Memory B cell (primary cell): ENCODE results near the gene OR51G1.
"Not testable (repeated sequence)": the region's sequence is repeated elsewhere in the genome, so short reads cannot be mapped to it uniquely, and the experiment has no call there.

Source experiments
- ATAC-seq: fragments of 150-1000 bp; cut with Tn5 transposase; 2 replicates; pipeline ENCODE4 v1.10.0; 2021; ENCODE audit warnings: low read depth, mild to moderate bottlenecking, moderate library complexity
- DNase-seq, 2 donors: peaks; one replicate each; pipeline ENCODE4 v3.0.0; 2022; ENCODE audit warnings: low spot score in 2 of 2
- H3K27ac Mint-ChIP-seq: one replicate; pipeline ENCODE4 v1.8.0; 2022; ENCODE audit warnings: mild to moderate bottlenecking, moderate library complexity, mixed read lengths
- H3K27me3 Mint-ChIP-seq: one replicate; pipeline ENCODE4 v1.8.0; 2022; ENCODE audit warnings: mixed read lengths
- H3K36me3 Mint-ChIP-seq: one replicate; pipeline ENCODE4 v1.8.0; 2022; ENCODE audit warnings: mild to moderate bottlenecking, mixed read lengths
- H3K4me1 Mint-ChIP-seq: one replicate; pipeline ENCODE4 v1.8.0; 2022; ENCODE audit warnings: mixed read lengths
- H3K4me3 Mint-ChIP-seq: one replicate; pipeline ENCODE4 v1.8.0; 2022; ENCODE audit warnings: mild to moderate bottlenecking, moderate library complexity, mixed read lengths
- H3K9me3 Mint-ChIP-seq: one replicate; pipeline ENCODE4 v1.8.0; 2022; ENCODE audit warnings: mixed read lengths

OR51G1 gene, protein sequence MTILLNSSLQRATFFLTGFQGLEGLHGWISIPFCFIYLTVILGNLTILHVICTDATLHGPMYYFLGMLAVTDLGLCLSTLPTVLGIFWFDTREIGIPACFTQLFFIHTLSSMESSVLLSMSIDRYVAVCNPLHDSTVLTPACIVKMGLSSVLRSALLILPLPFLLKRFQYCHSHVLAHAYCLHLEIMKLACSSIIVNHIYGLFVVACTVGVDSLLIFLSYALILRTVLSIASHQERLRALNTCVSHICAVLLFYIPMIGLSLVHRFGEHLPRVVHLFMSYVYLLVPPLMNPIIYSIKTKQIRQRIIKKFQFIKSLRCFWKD

DNA sequence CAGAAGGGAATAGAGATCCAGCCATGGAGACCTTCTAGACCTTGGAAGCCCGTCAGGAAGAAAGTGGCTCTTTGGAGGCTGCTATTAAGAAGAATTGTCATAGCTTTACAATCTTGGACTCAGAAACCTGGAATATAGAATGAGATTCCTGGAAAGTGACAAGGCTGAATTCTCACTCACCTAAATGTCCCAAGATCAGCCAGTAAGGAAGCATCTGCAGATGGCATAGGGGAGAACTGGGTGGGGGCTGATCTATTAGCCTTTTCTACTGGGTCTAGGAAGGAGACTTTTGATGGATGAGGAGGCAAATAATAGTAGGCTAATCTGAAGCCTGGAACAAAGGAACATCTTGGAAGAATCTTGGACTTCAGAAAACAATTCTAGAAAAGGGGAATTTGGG lies at the start of gene OR51G1:
Gene OR51G1, minus strand, starts transcription at position 101 of the 400 bp plus-strand sequence. Its CDS starts 0 bp downstream, at position 101.
- no peak for DNase-seq
- H3K27me3 Mint-ChIP-seq = peaks cover 8% of the 10 kb centered on the region
- H3K36me3 Mint-ChIP-seq = no peaks in the 10 kb centered on the region
- H3K27ac Mint-ChIP-seq = no peak within 1 kb of the TSS
- ATAC-seq = no peak
- no peaks in the 10 kb centered on the region for H3K4me1 Mint-ChIP-seq
- no peak within 1 kb of the TSS for H3K4me3 Mint-ChIP-seq
- no peaks in the 10 kb centered on the region for H3K9me3 Mint-ChIP-seq

DNA sequence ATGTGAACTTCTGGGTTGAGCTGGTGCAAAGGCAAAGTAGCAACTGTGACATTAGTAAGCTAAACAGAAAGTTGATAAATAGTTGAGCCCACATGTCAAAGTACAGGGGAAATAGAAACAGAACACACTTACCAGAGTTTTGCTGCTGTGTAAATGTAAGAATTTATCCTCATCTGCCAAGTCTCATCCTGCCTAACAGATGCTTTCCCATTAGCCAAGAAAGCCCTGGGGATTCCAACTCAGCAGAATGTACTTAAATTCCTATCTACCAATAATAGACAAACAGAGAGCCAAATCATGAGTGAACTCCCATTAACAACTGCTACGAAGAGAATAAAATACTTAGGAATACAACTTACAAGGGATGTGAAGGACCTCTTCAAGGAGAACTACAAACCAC lies 38.7 kb upstream of the OR51G1 start:
- H3K4me3 Mint-ChIP-seq = no peak overlapping the region
- peaks cover 4% of the 10 kb centered on the region for H3K9me3 Mint-ChIP-seq
- no peaks in the 10 kb centered on the region for H3K4me1 Mint-ChIP-seq
- DNase-seq = no peak
- no peak overlapping the region for H3K27ac Mint-ChIP-seq
- ATAC-seq = no peak
- H3K27me3 Mint-ChIP-seq = no peaks in the 10 kb centered on the region
- no peaks in the 10 kb centered on the region for H3K36me3 Mint-ChIP-seq

DNA sequence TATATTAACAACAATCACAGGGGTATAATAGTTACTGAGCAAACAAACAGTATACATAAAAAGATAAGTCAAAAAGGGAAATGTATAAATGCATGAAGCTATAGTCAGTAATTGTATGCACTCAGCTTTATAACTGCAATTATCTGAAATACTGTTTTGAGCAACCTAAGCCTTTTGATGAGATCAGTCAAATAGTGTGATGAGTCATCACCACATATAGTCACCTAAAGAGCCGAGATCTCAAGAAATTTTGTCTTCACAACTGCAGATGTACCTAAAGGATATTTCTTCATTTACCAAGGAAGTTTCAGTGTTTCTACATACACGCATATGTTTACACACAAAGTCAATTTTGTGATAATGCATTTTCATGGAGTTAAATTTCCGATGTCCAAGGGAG lies 36.7 kb upstream of the OR51G1 start:
- Mint-ChIP-seq H3K4me3 (no peak overlapping the region), H3K4me1 (no peaks in the 10 kb centered on the region), H3K27me3 (no peaks in the 10 kb centered on the region), H3K9me3 (peaks cover 4% of the 10 kb centered on the region), H3K36me3 (no peaks in the 10 kb centered on the region), H3K27ac (no peak overlapping the region)
- no peak for ATAC-seq
- no peak for DNase-seq

- DNase-seq (no peak), ATAC-seq (no peak)
- no peak overlapping the region for H3K27ac Mint-ChIP-seq
- no peak overlapping the region for H3K4me3 Mint-ChIP-seq
- H3K9me3 Mint-ChIP-seq = peaks cover 1% of the 10 kb centered on the region
- H3K4me1 Mint-ChIP-seq = no peaks in the 10 kb centered on the region
- peaks cover 2% of the 10 kb centered on the region for H3K27me3 Mint-ChIP-seq
- no peaks in the 10 kb centered on the region for H3K36me3 Mint-ChIP-seq
These were observed 33.3 kb upstream of the OR51G1 start for GRCh38 chr11:4957396-4957795.

GRCh38 chr11:4955613-4956012 lies 31.5 kb upstream of the OR51G1 start, which contains the start of gene OR51A2:
TSS of gene OR51A2 (minus strand) at chr11:4955713. CDS start at chr11:4955713, 0 bp downstream.
- not testable (repeated sequence) for ATAC-seq, H3K4me1 Mint-ChIP-seq, H3K27ac Mint-ChIP-seq, H3K27me3 Mint-ChIP-seq, H3K9me3 Mint-ChIP-seq, DNase-seq, H3K36me3 Mint-ChIP-seq, H3K4me3 Mint-ChIP-seq

- Mint-ChIP-seq H3K4me3 (no peak within 1 kb of the TSS), H3K4me1 (no peaks in the 10 kb centered on the region), H3K9me3 (no peaks in the 10 kb centered on the region), H3K36me3 (no peaks in the 10 kb centered on the region), H3K27me3 (no peaks in the 10 kb centered on the region), H3K27ac (no peak within 1 kb of the TSS)
- DNase-seq (no peak), ATAC-seq (no peak)
These were observed 23.4 kb upstream of the OR51G1 start, which contains the start of gene OR51A4 for GRCh38 chr11:4947505-4947904. TSS of gene OR51A4 (minus strand) at chr11:4947605. CDS start at chr11:4947100, 505 bp downstream.

GRCh38 chr11:4936745-4937144 lies 12.6 kb upstream of the OR51G1 start:
- H3K36me3 Mint-ChIP-seq = no peaks in the 10 kb centered on the region
- no peak overlapping the region for H3K27ac Mint-ChIP-seq
- ATAC-seq (no peak), DNase-seq (no peak)
- H3K4me1 Mint-ChIP-seq = no peaks in the 10 kb centered on the region
- peaks cover 6% of the 10 kb centered on the region for H3K27me3 Mint-ChIP-seq
- H3K4me3 Mint-ChIP-seq = no peak overlapping the region
- no peaks in the 10 kb centered on the region for H3K9me3 Mint-ChIP-seq

- no peak overlapping the region for H3K4me3 Mint-ChIP-seq
- ATAC-seq (no peak), DNase-seq (no peak)
- no peaks in the 10 kb centered on the region for H3K9me3 Mint-ChIP-seq
- no peak overlapping the region for H3K27ac Mint-ChIP-seq
- H3K27me3 Mint-ChIP-seq = peaks cover 2% of the 10 kb centered on the region
- no peaks in the 10 kb centered on the region for H3K4me1 Mint-ChIP-seq
- H3K36me3 Mint-ChIP-seq = no peaks in the 10 kb centered on the region
These were observed 8.6 kb upstream of the OR51G1 start for GRCh38 chr11:4932751-4933150.

DNA sequence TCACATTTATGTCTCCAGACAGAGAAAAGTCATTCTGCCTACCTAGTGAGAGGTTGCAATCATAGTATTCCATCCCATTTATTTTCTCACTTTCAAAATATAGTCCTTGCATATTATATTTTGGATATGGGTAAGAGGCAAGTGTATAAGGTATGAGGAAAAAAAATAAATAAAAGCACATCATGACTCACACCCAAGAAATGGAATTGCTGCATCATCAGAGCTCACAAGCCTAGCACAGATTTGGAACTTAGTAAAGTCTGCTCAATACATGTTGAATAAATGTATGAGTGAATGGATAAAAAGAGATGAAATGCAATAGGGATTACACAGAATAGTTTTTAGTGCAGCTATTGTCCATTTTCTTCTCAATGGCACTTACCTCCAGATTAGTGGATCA lies 2.5 kb upstream of the OR51G1 start:
- H3K36me3 Mint-ChIP-seq = no peaks in the 10 kb centered on the region
- H3K27me3 Mint-ChIP-seq = peaks cover 8% of the 10 kb centered on the region
- no peaks in the 10 kb centered on the region for H3K9me3 Mint-ChIP-seq
- no peak overlapping the region for H3K27ac Mint-ChIP-seq
- H3K4me1 Mint-ChIP-seq = no peaks in the 10 kb centered on the region
- H3K4me3 Mint-ChIP-seq = no peak overlapping the region
- ATAC-seq = no peak
- no peak for DNase-seq

- no peak for DNase-seq
- Mint-ChIP-seq H3K27me3 (peaks cover 8% of the 10 kb centered on the region), H3K9me3 (no peaks in the 10 kb centered on the region), H3K27ac (no peak overlapping the region), H3K4me3 (no peak overlapping the region), H3K4me1 (no peaks in the 10 kb centered on the region), H3K36me3 (no peaks in the 10 kb centered on the region)
- ATAC-seq = no peak
These were observed 1.8 kb downstream of the OR51G1 start for GRCh38 chr11:4922304-4922703.

DNA sequence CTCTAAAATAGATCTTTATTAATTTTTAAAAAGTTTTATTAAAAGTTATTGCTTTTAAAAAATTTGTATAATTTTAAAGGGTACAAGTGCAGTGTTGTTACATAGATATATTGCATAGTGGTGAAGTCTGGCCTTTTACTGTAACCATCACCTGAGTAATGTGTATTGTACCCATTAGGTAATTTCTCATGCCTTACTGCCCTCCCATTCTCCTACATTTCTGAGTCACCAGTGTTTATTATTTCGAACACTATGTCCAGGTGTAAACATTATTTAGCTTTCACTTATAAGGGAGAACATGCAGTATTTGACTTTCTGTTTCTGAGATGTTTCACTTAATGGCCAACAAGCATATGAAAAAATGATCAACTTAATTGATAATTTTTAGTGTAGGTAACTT lies 2.3 kb downstream of the OR51G1 start:
- Mint-ChIP-seq H3K27ac (no peak overlapping the region), H3K9me3 (no peaks in the 10 kb centered on the region), H3K27me3 (peaks cover 8% of the 10 kb centered on the region), H3K36me3 (no peaks in the 10 kb centered on the region), H3K4me1 (no peaks in the 10 kb centered on the region), H3K4me3 (no peak overlapping the region)
- DNase-seq (no peak), ATAC-seq (no peak)

DNA sequence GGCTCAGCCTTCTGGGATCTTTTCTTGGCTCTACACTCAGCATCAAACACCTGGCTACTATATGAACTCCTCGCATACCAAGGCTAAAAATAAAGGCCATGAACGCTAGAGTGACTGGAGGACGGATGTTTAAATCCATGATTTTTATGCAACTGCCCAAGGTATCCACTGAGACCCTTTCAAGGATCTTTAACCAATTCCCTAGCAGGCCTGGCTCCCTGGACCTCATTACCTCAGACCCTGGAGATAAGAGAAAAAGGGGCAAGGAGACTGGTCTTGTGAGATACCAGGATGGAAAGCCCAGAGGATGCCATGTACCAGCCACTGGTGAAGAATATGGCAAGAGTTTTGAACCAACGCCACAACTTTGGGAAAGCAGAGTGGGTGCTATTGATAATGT lies 4.9 kb downstream of the OR51G1 start, which contains the start of gene OR51G2:
Gene OR51G2, minus strand, starts transcription at position 101 of the 400 bp plus-strand sequence. CDS start 3,687 bp downstream, outside the sequence.
- no peaks in the 10 kb centered on the region for H3K4me1 Mint-ChIP-seq
- no peak within 1 kb of the TSS for H3K4me3 Mint-ChIP-seq
- no peaks in the 10 kb centered on the region for H3K36me3 Mint-ChIP-seq
- no peaks in the 10 kb centered on the region for H3K9me3 Mint-ChIP-seq
- H3K27ac Mint-ChIP-seq = no peak within 1 kb of the TSS
- ATAC-seq (no peak), DNase-seq (no peak)
- H3K27me3 Mint-ChIP-seq = peaks cover 8% of the 10 kb centered on the region

GRCh38 chr11:4916581-4916980 lies 7.6 kb downstream of the OR51G1 start:
- no peaks in the 10 kb centered on the region for H3K36me3 Mint-ChIP-seq
- ATAC-seq (no peak), DNase-seq (no peak)
- H3K9me3 Mint-ChIP-seq = no peaks in the 10 kb centered on the region
- no peaks in the 10 kb centered on the region for H3K4me1 Mint-ChIP-seq
- no peak overlapping the region for H3K27ac Mint-ChIP-seq
- H3K27me3 Mint-ChIP-seq = peaks cover 1% of the 10 kb centered on the region
- no peak overlapping the region for H3K4me3 Mint-ChIP-seq

GRCh38 chr11:4903484-4903883 lies 20.7 kb downstream of the OR51G1 start, which contains the start of gene OR51A7:
TSS of gene OR51A7 (plus strand) at chr11:4903783. CDS start at chr11:4907370, 3,587 bp downstream.
- Mint-ChIP-seq H3K27ac (no peak within 1 kb of the TSS), H3K4me1 (peaks cover 5% of the 10 kb centered on the region), H3K36me3 (no peaks in the 10 kb centered on the region)

More at GRCh38 chr11:4903484-4903883, 20.7 kb downstream of the OR51G1 start, which contains the start of gene OR51A7:
- Mint-ChIP-seq H3K4me3 (no peak within 1 kb of the TSS), H3K9me3 (no peaks in the 10 kb centered on the region), H3K27me3 (peaks cover 2% of the 10 kb centered on the region)
- ATAC-seq (peak; percentile 84), DNase-seq (no peak)
